T-helper 22 cell (primary cell): Measurements from ENCODE around the gene STYXL2.

Experiments
- DNase-seq: peaks from one replicate; pipeline ENCODE4 v3.0.0-alpha.2; 2020; ENCODE audit warnings: low read depth

The STYXL2 gene

DNA sequence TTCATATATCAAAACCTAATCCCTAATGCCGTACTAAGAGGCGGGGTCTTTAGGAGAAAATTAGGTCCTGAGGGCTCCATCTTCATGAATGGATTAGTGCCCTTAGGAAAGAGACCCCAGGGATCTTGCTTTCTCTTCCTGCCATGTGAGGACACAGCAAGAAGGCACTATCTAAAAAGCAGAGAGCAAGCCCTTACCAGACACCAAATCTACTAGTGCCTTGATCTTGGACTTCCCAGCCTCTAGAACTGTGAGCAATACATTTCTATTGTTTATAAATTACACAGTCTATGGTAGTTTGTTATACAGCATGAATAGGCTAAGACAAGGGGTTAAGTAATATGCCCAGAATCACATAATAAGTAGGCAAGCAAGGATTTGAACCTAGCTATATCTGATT is 42.9 kb downstream of the STYXL2 start:
- no peak for DNase-seq

- DNase-seq, result no peak
Measured at GRCh38 chr1:167137332-167137781, 43.5 kb downstream of the STYXL2 start.

- no peak for DNase-seq
Measured at GRCh38 chr1:167137793-167138510, 44.1 kb downstream of the STYXL2 start.

- no peak for DNase-seq
Measured at GRCh38 chr1:167138703-167139102, 44.8 kb downstream of the STYXL2 start.

DNA sequence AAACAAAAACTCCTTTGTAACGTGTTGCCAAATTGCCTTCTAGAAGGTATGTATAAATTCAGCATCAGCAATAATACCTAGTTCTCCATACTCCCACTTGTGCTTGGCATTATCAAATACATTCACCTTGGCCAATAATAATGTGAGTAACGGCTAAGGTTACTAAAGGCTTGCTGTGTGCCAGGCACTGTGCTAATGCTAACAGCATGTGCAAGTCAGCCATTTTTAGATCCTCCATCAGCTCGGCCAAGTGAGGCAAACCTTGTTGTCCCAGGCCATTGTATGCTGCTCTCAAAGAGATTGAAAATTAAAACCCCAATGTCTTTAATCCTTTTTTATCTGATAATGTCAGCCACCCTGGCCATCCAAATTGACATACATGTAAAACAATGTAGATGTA is 48.1 kb downstream of the STYXL2 start:
- no peak for DNase-seq
